ENCODE data around the gene TAF5L. TPM values are rescaled to one million over a fixed set of nuclear protein-coding genes. Genes with fewer than 3 reads are reported as not detected.

The TAF5L gene
- total RNA-seq, 1 donor from 2014 or later = 21.7 TPM

DNA sequence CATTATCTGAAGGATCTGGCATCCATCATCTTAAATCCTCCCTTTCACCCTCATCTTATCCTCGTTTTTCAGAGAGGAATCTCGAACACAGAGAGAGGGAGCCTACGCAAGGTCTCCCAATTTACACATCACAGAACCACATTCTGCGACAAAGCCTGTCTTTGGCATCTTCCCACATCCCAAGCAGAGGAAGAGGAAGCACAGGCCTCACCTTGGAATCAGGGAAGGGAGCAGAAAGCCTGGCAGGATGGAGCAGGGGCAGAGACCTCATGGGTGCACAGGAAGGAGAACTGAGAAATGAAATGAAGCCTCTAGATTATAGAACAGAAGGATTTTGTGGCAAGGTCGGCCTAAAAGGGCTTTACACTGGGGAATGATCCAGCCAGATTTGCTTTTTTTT lies 73.2 kb downstream of the TAF5L start:
- Histone ChIP-seq H3K4me1 (peaks cover 3 to 38% of the 10 kb centered on the region in 2 donors), H3K9me3 (no peaks in the 10 kb centered on the region), H3K27ac (peak overlapping the region in 1 of 2 donors; percentile 8), H3K4me3 (no peak overlapping the region), H3K27me3 (no peaks in the 10 kb centered on the region), H3K36me3 (peaks cover 0 to 10% of the 10 kb centered on the region in 2 donors)
- intact Hi-C loops (cut with DNase I) = no loop called here
- TF ChIP-seq, protein P1, sequence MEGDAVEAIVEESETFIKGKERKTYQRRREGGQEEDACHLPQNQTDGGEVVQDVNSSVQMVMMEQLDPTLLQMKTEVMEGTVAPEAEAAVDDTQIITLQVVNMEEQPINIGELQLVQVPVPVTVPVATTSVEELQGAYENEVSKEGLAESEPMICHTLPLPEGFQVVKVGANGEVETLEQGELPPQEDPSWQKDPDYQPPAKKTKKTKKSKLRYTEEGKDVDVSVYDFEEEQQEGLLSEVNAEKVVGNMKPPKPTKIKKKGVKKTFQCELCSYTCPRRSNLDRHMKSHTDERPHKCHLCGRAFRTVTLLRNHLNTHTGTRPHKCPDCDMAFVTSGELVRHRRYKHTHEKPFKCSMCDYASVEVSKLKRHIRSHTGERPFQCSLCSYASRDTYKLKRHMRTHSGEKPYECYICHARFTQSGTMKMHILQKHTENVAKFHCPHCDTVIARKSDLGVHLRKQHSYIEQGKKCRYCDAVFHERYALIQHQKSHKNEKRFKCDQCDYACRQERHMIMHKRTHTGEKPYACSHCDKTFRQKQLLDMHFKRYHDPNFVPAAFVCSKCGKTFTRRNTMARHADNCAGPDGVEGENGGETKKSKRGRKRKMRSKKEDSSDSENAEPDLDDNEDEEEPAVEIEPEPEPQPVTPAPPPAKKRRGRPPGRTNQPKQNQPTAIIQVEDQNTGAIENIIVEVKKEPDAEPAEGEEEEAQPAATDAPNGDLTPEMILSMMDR (IDR thresholded peaks at IDR 0.05) = no peak
- no peak for DNase-seq (ENCODE audit: low spot score in 2 of 2)

GRCh38 chr1:229550812-229551567 lies 74.9 kb downstream of the TAF5L start:
- Histone ChIP-seq H3K27me3 (no peaks in the 10 kb centered on the region), H3K9me3 (no peaks in the 10 kb centered on the region), H3K4me1 (peaks cover 0 to 30% of the 10 kb centered on the region in 2 donors), H3K36me3 (peaks cover 14 to 24% of the 10 kb centered on the region in 2 donors), H3K4me3 (no peak overlapping the region), H3K27ac (peak overlapping the region; percentile 62 to 69)
- no peak for DNase-seq (ENCODE audit: low spot score in 2 of 2)
- intact Hi-C loops (cut with DNase I) = no loop called here
- TF ChIP-seq, protein P1 (IDR thresholded peaks at IDR 0.05) = no peak

GRCh38 chr1:229547542-229547941 lies 78.4 kb downstream of the TAF5L start:
- Histone ChIP-seq H3K9me3 (no peaks in the 10 kb centered on the region), H3K4me1 (peaks cover 0 to 18% of the 10 kb centered on the region in 2 donors), H3K27ac (no peak overlapping the region), H3K36me3 (peaks cover 22 to 52% of the 10 kb centered on the region in 2 donors), H3K4me3 (no peak overlapping the region), H3K27me3 (no peaks in the 10 kb centered on the region)
- intact Hi-C loops (cut with DNase I) = no loop called here
- TF ChIP-seq, protein P1 (IDR thresholded peaks at IDR 0.05) = no peak
- DNase-seq (ENCODE audit: low spot score in 2 of 2) = no peak

DNA sequence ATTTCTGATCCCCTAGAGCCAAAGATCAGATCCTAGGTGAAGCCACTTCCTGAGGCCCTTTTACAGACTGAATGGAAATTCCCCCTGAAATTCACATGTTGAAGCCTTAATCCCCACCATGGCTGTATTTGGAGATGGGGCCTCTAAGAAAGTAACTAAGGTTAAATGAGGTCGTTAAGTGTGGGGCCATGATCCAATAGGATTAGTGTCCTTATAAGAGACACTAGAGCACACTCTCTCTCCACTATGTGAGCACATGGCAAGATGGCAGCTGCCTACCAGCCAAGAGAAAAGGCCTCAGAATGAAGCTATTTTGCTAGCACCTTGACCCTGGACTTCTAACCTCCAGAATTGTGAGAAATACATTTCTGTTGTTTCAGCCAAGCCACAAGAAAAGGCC lies 81.3 kb downstream of the TAF5L start:
- TF ChIP-seq, protein P1 (IDR thresholded peaks at IDR 0.05) = no peak
- no peak for DNase-seq (ENCODE audit: low spot score in 2 of 2)
- Histone ChIP-seq H3K9me3 (no peaks in the 10 kb centered on the region), H3K27me3 (no peaks in the 10 kb centered on the region), H3K36me3 (peaks cover 40 to 78% of the 10 kb centered on the region in 2 donors), H3K4me3 (no peak overlapping the region), H3K4me1 (peaks cover 0 to 5% of the 10 kb centered on the region in 2 donors), H3K27ac (no peak overlapping the region)
- intact Hi-C loops (cut with DNase I) = no loop called here

Other genes starting within 250 kb of the TAF5L start
- gene ACTA1, start 192.0 kb downstream of the TAF5L start, total RNA-seq = not detected
- gene NUP133, start 117.8 kb downstream of the TAF5L start, total RNA-seq = 9.3 TPM
- gene ABCB10, start 67.4 kb downstream of the TAF5L start, total RNA-seq = 25.2 TPM
- gene URB2, start 125 bp upstream of the TAF5L start, total RNA-seq = 1.8 TPM